ENCODE results near the gene CDC42BPA.

Gene CDC42BPA

DNA sequence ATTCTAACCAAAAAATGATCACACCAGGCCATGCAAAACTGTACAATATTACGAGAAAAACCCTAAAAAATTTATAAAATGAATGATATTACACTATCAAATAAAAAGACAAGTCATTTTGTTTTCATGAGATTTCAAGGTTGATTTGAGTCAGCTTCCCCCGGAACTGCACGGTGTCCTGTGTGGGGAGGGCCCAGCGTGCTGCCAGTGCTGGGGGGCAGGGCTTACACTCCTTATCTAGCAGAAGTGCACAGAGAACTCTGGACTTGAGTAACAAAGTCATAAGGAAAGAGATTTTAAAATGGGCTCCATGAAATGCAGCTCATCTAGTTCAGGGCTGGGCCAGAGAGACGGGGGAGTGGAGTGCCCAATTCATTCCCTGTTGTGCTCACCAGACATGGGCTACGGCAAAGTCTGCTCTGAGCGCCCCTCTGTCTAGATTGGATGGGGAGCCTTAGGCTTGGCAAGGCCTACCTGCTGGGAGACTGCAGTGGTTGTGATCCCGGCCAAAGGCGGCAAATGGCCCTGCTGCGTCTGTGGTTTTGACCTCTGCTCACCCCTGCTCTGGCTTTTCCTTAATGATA, 328.1 kb downstream of the CDC42BPA start:
- Histone ChIP-seq H3K9ac (ENCODE audit: low read depth, low read length) (no peak overlapping the region), H3K27me3 (ENCODE audit: control insufficient read depth, insufficient read depth, low read length) (no peaks in the 10 kb centered on the region), H3K4me3 (ENCODE audit: low read depth, low read length) (no peak overlapping the region), H3K36me3 (ENCODE audit: control insufficient read depth, insufficient read depth, low read length) (peaks cover 29% of the 10 kb centered on the region), H3K27ac (ENCODE audit: low read depth, low read length) (no peak overlapping the region), H3K4me1 (ENCODE audit: control insufficient read depth, insufficient read depth, low read length) (peaks cover 20% of the 10 kb centered on the region), H3K9me3 (ENCODE audit: control insufficient read depth, insufficient read depth, low read length) (no peaks in the 10 kb centered on the region)

DNA sequence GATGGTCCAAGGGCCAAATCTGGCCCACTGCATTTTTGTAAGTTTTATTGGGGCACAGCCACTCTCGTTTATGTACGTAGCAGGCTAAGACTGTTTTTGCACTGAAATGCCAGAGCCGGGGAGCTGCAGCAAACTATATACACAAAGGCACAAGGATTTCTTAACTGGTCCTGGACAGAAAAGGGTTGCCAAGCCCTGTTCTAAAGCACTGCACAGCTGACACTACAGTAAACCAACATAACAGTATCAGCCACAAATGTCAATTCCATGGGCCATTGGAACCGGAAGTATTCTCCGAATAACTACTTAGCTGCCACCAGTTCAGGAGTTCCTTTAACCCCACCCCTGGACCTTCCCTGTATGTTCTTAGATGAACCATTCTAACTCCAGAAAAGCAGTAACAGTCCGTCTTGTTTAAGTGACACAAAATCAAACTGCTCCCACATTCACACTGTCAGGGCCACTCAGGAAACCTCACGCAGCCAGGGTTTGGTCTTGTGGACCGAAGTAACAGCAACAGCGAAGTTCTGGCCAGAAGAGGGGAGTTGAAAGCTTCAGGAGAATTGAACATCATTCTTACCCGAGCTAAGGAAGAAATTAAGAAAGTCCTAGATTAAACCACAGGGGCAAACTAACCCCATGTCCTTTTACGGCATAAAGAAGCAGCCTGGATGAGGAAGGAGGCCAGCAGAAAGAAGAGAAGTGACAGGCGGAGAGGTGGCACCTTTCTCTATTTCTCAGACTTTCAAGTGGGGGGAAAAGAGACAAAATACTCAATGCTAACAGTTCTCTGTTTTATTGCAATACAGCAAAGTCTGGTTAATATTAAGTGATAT, 329.0 kb downstream of the CDC42BPA start:
- Histone ChIP-seq H3K4me3 (ENCODE audit: low read depth, low read length) (no peak overlapping the region), H3K27ac (ENCODE audit: low read depth, low read length) (peak overlapping the region; percentile 52), H3K4me1 (ENCODE audit: control insufficient read depth, insufficient read depth, low read length) (peaks cover 11% of the 10 kb centered on the region; the same call in 1 of the 2 replicates), H3K27me3 (ENCODE audit: control insufficient read depth, insufficient read depth, low read length) (no peaks in the 10 kb centered on the region), H3K36me3 (ENCODE audit: control insufficient read depth, insufficient read depth, low read length) (peaks cover 29% of the 10 kb centered on the region), H3K9ac (ENCODE audit: low read depth, low read length) (no peak overlapping the region), H3K9me3 (ENCODE audit: control insufficient read depth, insufficient read depth, low read length) (no peaks in the 10 kb centered on the region)

DNA sequence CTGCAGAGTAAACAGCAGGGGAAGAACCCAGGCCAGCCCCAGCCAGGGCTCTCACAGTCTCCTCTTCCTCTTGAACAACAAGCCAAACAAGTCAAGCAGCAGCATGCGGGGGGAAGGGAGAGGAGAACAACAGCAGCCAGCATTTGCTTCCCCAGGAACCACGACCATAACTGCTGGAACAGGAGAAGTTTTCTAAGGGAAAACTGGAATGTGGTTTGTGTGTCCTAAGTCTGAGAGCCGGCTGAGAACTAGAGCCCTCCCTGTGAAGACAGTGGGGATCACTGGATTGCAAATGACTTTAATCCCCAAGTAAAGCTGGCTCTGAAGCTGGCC, 330.0 kb downstream of the CDC42BPA start:
- H3K9ac ChIP-seq (ENCODE audit: low read depth, low read length), result no peak overlapping the region
- no peaks in the 10 kb centered on the region for H3K9me3 ChIP-seq (ENCODE audit: control insufficient read depth, insufficient read depth, low read length)
- no peak overlapping the region for H3K4me3 ChIP-seq (ENCODE audit: low read depth, low read length)
- H3K36me3 ChIP-seq (ENCODE audit: control insufficient read depth, insufficient read depth, low read length), result peaks cover 24% of the 10 kb centered on the region
- H3K27me3 ChIP-seq (ENCODE audit: control insufficient read depth, insufficient read depth, low read length), result no peaks in the 10 kb centered on the region
- H3K27ac ChIP-seq (ENCODE audit: low read depth, low read length), result peak overlapping the region; percentile 52
- peaks cover 5% of the 10 kb centered on the region; the same call in 1 of the 2 replicates for H3K4me1 ChIP-seq (ENCODE audit: control insufficient read depth, insufficient read depth, low read length)

DNA sequence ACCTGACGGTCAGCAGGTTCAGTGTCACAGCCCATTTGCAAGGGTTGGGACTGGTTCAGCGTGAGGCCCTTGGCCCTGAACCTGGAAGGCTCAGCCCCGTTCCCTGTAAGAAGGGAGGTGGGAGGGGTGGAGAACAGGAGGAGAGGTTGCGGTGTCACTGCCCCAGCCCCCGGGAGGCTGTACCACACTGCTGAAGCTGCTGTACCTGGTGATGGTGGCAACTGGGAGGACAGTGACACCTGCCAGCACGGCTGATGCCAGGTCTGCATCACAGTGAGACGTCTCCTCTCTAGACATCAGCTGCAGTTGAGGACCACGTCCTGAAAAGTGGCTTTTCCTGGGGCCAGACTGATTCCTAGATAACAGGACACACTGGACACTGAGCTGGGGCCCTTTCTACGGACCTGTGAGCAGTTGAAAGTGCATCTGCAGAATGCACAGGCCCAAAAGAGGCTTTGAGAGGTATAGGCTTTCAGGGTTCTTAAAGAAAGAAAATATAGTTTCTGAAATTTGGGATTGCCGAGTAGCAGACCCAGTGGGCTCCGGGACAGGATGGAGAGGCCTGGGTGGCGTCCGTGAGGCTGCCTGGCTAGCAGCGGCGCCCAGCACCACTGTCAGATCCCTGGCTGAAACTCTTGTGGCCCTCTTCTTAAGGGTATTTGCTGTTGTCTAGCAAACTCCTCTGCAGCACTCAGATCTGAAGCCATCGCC, 330.5 kb downstream of the CDC42BPA start:
- no peak overlapping the region for H3K4me3 ChIP-seq (ENCODE audit: low read depth, low read length)
- H3K27me3 ChIP-seq (ENCODE audit: control insufficient read depth, insufficient read depth, low read length), result no peaks in the 10 kb centered on the region
- H3K36me3 ChIP-seq (ENCODE audit: control insufficient read depth, insufficient read depth, low read length), result peaks cover 21% of the 10 kb centered on the region
- no peaks in the 10 kb centered on the region for H3K9me3 ChIP-seq (ENCODE audit: control insufficient read depth, insufficient read depth, low read length)
- peak overlapping the region; percentile 52 for H3K27ac ChIP-seq (ENCODE audit: low read depth, low read length)
- peaks cover 5% of the 10 kb centered on the region; the same call in 1 of the 2 replicates for H3K4me1 ChIP-seq (ENCODE audit: control insufficient read depth, insufficient read depth, low read length)
- H3K9ac ChIP-seq (ENCODE audit: low read depth, low read length), result no peak overlapping the region

DNA sequence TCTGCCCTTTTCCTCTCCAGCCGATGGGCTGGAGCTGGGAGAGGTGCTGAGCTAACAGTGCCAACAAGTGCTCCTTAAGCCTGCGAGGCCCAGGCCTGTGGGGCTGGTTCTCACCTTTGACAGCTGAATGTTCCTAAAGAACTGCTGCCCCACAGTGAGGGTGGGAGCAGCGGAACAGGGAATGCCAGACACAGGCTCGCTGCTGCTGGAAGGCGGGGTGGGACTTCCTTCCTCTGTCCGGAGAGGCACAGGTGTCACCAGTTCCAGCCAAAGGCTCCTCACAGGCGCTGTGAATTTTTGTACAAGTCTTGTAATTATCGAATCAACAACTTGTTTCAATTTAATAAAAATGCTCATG, 331.1 kb downstream of the CDC42BPA start:
- peaks cover 20% of the 10 kb centered on the region for H3K36me3 ChIP-seq (ENCODE audit: control insufficient read depth, insufficient read depth, low read length)
- H3K27ac ChIP-seq (ENCODE audit: low read depth, low read length), result no peak overlapping the region
- H3K9me3 ChIP-seq (ENCODE audit: control insufficient read depth, insufficient read depth, low read length), result no peaks in the 10 kb centered on the region
- no peak overlapping the region for H3K9ac ChIP-seq (ENCODE audit: low read depth, low read length)
- H3K4me3 ChIP-seq (ENCODE audit: low read depth, low read length), result no peak overlapping the region
- no peaks in the 10 kb centered on the region for H3K27me3 ChIP-seq (ENCODE audit: control insufficient read depth, insufficient read depth, low read length)
- H3K4me1 ChIP-seq (ENCODE audit: control insufficient read depth, insufficient read depth, low read length), result peaks cover 5% of the 10 kb centered on the region; the same call in 1 of the 2 replicates

DNA sequence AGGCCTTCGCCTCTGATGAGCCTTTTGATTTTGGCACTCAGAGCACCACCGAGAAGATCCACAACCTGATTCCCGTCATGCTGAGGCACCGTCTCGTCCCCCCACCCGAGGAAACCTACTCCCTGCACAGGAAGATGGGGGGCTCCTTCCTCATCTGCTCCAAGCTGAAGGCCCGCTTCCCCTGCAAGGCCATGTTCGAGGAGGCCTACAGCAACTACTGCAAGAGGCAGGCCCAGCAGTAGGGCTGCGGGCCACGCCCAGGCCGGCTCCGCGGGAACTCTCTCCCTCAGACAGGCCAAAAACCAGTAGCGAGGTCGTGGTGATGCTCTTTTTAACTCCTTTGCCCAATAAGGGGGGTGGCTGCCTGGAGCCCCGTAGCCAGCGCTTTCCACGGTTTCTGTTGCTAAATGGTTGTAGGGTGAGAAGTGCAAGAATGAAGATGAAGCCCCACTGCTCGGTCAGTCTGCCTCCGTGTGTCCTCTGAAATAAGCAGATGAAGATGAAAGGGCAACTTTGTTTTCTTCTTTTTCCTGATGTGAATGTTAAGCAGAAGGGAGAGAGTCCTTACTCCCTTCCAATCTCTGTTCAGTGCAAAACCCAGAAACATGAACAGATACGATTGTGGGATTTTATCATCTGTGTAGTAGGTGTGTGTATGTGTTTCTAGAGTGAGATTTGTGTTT, 331.7 kb downstream of the CDC42BPA start:
- Histone ChIP-seq H3K9ac (ENCODE audit: low read depth, low read length) (no peak overlapping the region), H3K4me1 (ENCODE audit: control insufficient read depth, insufficient read depth, low read length) (peaks cover 5% of the 10 kb centered on the region; the same call in 1 of the 2 replicates), H3K9me3 (ENCODE audit: control insufficient read depth, insufficient read depth, low read length) (no peaks in the 10 kb centered on the region), H3K4me3 (ENCODE audit: low read depth, low read length) (no peak overlapping the region), H3K36me3 (ENCODE audit: control insufficient read depth, insufficient read depth, low read length) (peaks cover 20% of the 10 kb centered on the region), H3K27me3 (ENCODE audit: control insufficient read depth, insufficient read depth, low read length) (no peaks in the 10 kb centered on the region), H3K27ac (ENCODE audit: low read depth, low read length) (no peak overlapping the region)

DNA sequence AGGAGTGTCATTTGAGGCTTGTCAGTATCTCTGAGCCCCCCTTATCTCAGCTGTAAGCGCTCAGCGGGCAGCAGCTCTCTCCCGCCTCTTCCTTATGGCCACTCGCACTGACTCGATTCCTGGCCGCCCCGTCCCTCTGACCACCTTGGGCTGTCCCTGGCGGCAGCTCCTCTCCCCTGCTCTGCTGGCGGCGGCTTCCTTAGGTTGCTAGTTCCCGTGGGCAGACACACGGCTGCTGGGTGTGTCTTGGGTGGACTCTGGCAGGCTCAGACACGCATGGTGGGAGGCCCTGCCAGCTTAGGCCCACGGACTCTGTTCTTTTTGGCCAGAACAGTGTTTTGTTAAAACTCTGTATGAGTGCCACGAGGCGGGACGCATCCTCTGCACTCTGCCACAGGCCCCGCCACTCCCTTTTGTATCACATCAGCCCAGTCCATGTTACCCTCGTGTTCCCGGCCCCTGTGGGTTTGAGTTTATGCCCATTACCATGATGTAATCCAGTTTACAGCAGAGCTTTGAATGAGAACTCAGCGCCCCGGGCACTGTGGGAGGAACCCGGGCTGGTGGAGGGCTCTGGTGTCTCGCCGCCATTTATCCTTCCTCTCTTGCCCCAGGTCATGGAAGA, 332.3 kb downstream of the CDC42BPA start:
- no peaks in the 10 kb centered on the region for H3K27me3 ChIP-seq (ENCODE audit: control insufficient read depth, insufficient read depth, low read length)
- no peak overlapping the region for H3K9ac ChIP-seq (ENCODE audit: low read depth, low read length)
- peaks cover 5% of the 10 kb centered on the region; the same call in 1 of the 2 replicates for H3K4me1 ChIP-seq (ENCODE audit: control insufficient read depth, insufficient read depth, low read length)
- H3K36me3 ChIP-seq (ENCODE audit: control insufficient read depth, insufficient read depth, low read length), result peaks cover 20% of the 10 kb centered on the region
- H3K4me3 ChIP-seq (ENCODE audit: low read depth, low read length), result no peak overlapping the region
- H3K9me3 ChIP-seq (ENCODE audit: control insufficient read depth, insufficient read depth, low read length), result no peaks in the 10 kb centered on the region
- no peak overlapping the region for H3K27ac ChIP-seq (ENCODE audit: low read depth, low read length)

DNA sequence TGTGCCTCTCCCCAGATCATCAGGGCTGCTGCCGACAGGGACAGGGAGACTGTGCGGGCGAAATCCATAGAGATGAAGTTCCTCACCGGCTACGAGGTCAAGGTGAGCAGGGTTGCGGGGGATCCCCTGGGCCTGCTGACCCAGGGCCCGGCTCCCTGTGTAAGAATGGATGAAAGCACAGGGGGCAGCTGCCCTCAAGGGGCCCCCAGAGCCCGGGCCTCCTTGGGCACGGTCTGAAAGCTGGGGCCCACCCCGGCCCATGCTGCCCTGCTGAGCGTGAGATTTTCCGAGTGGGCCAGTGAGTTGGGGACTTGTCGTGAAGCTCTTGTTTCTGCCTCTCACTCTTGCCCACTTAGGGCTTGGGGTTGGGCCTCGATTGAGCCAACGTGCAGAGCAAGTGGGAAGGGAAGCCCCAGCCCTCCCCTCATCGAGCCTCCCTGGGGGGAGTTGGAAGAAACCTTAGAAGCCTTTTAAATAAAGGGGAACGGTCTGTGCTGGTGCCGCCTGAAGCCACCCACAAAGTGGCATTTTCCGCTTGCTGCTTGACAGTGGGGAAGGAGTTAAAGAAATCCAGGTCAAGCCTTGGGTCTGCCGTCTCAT, 333.0 kb downstream of the CDC42BPA start:
- H3K9me3 ChIP-seq (ENCODE audit: control insufficient read depth, insufficient read depth, low read length), result no peaks in the 10 kb centered on the region
- no peak overlapping the region for H3K4me3 ChIP-seq (ENCODE audit: low read depth, low read length)
- peaks cover 20% of the 10 kb centered on the region for H3K36me3 ChIP-seq (ENCODE audit: control insufficient read depth, insufficient read depth, low read length)
- no peak overlapping the region for H3K9ac ChIP-seq (ENCODE audit: low read depth, low read length)
- peaks cover 5% of the 10 kb centered on the region; the same call in 1 of the 2 replicates for H3K4me1 ChIP-seq (ENCODE audit: control insufficient read depth, insufficient read depth, low read length)
- H3K27me3 ChIP-seq (ENCODE audit: control insufficient read depth, insufficient read depth, low read length), result no peaks in the 10 kb centered on the region
- H3K27ac ChIP-seq (ENCODE audit: low read depth, low read length), result no peak overlapping the region

DNA sequence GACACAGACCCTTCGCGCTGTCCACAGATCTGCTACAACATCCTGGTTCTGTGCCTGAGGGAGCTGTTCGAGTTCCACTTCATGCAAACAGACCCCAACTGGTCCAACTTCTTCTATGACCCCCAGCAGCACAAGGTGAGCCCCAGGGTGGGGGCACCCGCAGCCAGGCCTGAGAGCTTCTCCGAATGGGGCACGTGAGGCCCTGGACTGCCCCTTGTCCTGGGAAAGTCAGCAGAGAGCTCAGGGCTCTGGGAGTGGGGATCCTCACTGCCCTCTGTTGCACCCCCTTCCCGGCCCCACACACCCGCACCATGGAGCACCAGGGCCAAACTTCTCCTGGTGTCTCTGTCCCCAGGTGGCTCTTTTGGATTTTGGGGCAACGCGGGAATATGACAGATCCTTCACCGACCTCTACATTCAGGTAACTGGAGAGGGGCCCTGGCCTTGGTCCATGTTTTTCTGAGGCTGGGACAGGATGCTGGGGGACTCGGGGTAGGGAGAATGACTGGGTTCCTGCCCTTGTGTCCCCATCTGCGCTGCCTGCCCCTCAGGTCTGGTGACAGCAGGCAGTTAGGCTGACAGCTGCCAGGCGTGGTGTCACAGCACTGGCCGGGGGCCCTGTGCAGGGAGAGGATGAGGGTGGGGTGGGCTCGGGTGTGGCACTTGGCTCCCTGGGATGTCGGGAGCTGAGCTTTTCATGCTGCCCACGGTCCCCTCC, 333.6 kb downstream of the CDC42BPA start:
- no peak overlapping the region for H3K27ac ChIP-seq (ENCODE audit: low read depth, low read length)
- peaks cover 20% of the 10 kb centered on the region for H3K36me3 ChIP-seq (ENCODE audit: control insufficient read depth, insufficient read depth, low read length)
- H3K4me3 ChIP-seq (ENCODE audit: low read depth, low read length), result no peak overlapping the region

DNA sequence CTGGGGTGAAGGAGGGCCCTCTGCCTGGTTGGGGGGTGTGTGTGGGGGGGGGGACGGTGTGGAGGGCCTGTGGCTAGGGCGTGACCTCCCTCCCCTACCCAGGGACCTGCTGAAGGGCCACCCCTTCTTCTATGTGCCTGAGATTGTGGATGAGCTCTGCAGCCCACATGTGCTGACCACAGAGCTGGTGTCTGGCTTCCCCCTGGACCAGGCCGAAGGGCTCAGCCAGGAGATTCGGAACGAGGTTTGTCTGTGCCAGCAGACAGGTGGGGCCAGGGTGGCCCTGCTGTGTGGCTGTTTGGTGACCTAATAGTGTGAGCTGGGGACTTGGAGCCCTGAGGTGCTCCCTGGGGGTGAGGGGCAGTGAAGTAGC, 334.3 kb downstream of the CDC42BPA start:
- H3K4me1 ChIP-seq (ENCODE audit: control insufficient read depth, insufficient read depth, low read length), result peaks cover 5% of the 10 kb centered on the region; the same call in 1 of the 2 replicates
- H3K9me3 ChIP-seq (ENCODE audit: control insufficient read depth, insufficient read depth, low read length), result no peaks in the 10 kb centered on the region
- no peaks in the 10 kb centered on the region for H3K27me3 ChIP-seq (ENCODE audit: control insufficient read depth, insufficient read depth, low read length)
- H3K4me3 ChIP-seq (ENCODE audit: low read depth, low read length), result no peak overlapping the region
- no peak overlapping the region for H3K27ac ChIP-seq (ENCODE audit: low read depth, low read length)
- peaks cover 20% of the 10 kb centered on the region for H3K36me3 ChIP-seq (ENCODE audit: control insufficient read depth, insufficient read depth, low read length)
- no peak overlapping the region for H3K9ac ChIP-seq (ENCODE audit: low read depth, low read length)

More for the DNA sequence above, 333.6 kb downstream of the CDC42BPA start:
- H3K27me3 ChIP-seq (ENCODE audit: control insufficient read depth, insufficient read depth, low read length), result no peaks in the 10 kb centered on the region
- H3K9ac ChIP-seq (ENCODE audit: low read depth, low read length), result no peak overlapping the region
- no peaks in the 10 kb centered on the region for H3K9me3 ChIP-seq (ENCODE audit: control insufficient read depth, insufficient read depth, low read length)
- peaks cover 5% of the 10 kb centered on the region; the same call in 1 of the 2 replicates for H3K4me1 ChIP-seq (ENCODE audit: control insufficient read depth, insufficient read depth, low read length)

Measured in HUES48 (cell line).